HG03103 (cell line): ENCODE results near the gene AK2.
"Not testable (repeated sequence)": the region's sequence is repeated elsewhere in the genome, so short reads cannot be mapped to it uniquely, and the experiment has no call there.

ENCODE experiments used
- ATAC-seq: cut with Tn5 transposase; IDR thresholded peaks from one replicate; pipeline ENCODE4 v1.9.1; 2021; ENCODE audit warnings: low read depth; ENCODE audit not compliant: unreplicated experiment

The AK2 gene

GRCh38 chr1:33036526-33037503 lies at the start of gene AK2:
AK2 (minus strand) TSS chr1:33036883; CDS start chr1:33036828, 55 bp downstream.
- ATAC-seq, result peak; percentile 98

GRCh38 chr1:33086384-33086850 lies 49.7 kb upstream of the AK2 start:
- ATAC-seq, result no peak

GRCh38 chr1:33085332-33085731 lies 48.6 kb upstream of the AK2 start:
- ATAC-seq, result no peak

DNA sequence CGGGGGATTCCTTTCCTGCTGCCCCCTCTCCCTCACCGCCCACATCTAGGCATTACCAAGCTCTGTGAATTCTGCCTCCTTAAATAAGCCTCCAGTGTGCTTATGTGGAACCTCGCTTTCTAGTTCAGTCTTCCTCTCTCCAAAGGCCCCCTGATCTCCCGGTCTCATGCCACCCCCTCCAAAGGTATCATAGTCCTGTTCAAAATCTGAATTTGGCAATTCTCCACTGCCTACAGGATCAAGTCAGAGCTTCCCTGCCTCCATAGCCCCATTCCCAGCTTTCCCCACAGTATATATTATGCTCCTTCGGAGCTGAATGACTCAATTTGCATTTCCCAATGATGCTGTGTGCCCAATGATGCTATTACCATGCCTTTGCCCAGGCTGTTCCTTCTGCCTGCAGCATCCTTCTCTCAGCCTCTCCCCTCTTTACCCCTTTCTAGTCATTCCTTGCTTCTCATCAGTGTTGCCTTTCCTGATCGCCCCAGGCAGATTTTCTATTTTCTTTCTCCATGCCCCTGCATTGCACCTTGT lies 46.0 kb upstream of the AK2 start:
- ATAC-seq, result no peak

- no peak for ATAC-seq
These were observed 45.0 kb upstream of the AK2 start for GRCh38 chr1:33081554-33082305.

- ATAC-seq, result peak; percentile 94
These were observed 44.3 kb upstream of the AK2 start, which contains the start of gene AZIN2 for GRCh38 chr1:33080885-33081553. AZIN2 (plus strand) TSS chr1:33081153; CDS start chr1:33082250, 1,097 bp downstream.

DNA sequence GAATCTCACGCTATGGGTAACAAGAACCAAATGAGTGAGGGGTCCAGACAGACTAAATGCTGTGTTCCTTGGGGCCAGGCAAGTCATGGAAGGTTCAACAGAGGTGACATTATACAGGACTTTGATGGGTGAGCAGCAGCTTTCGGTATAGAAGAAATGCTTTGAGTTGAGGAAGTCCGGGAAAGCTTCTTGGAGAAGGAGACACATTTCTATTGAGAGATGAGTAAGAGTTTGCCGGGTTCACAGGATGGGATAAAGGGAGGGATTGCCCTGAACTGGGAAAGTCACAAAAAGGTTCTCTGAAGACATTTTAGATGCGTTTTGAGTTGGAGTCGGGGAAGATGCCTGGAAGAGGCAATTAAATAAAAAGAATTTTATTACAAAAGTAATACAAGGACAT lies 43.7 kb upstream of the AK2 start:
- no peak for ATAC-seq

- no peak for ATAC-seq
These were observed 41.4 kb upstream of the AK2 start for GRCh38 chr1:33078030-33078591.

GRCh38 chr1:33074193-33074945 lies 37.7 kb upstream of the AK2 start:
- ATAC-seq, result no peak

- ATAC-seq, result no peak
These were observed 36.0 kb upstream of the AK2 start for GRCh38 chr1:33072707-33073106.

DNA sequence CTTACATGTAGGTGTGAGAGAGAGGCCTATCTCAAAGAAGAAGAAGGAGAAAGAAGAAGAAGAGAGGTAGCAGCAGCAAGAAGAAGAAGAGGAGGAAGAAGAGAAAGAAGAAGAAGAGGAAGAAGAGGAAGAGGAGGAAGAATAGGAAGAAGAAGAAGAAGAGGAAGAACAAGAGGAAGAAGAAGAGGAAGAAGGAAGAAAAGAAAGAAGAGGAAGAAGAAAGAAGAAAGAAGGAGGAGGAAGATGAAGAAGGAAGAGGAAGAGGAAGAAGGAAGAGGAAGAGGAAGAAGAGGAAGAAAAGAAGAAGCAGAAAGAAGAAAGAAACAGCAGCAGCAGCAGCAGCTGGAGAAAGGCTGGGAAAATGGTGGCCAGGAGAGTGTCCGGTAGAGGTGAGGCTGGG lies 33.9 kb upstream of the AK2 start:
- ATAC-seq, result no peak

- ATAC-seq, result not testable (repeated sequence)
These were observed 31.4 kb upstream of the AK2 start for GRCh38 chr1:33068108-33068507.

GRCh38 chr1:33066477-33066876 lies 29.8 kb upstream of the AK2 start:
- ATAC-seq, result not testable (repeated sequence)

- no peak for ATAC-seq
These were observed 28.6 kb upstream of the AK2 start for GRCh38 chr1:33065301-33065700.

DNA sequence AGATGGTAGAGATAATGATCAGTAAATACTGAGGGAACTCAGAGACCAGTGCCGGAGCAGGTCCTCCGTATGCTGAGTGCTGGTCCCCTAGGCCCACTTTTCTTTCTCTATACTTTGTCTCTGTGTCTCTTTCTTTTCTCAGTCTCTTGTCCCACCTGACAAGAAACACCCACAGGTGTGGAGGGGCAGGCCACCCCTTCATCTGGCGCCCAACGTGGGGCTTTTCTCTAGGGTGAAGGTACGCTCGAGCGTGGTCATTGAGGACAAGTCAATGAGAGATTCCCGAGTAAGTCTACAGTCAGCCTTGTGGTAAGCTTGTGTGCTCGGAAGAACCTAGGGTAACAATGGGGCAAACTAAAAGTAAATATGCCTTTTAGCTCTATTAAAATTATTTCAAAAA lies 27.6 kb upstream of the AK2 start:
- not testable (repeated sequence) for ATAC-seq

GRCh38 chr1:33061834-33062233 lies 25.2 kb upstream of the AK2 start:
- no peak for ATAC-seq

GRCh38 chr1:33060579-33061083 lies 23.9 kb upstream of the AK2 start:
- no peak for ATAC-seq

- no peak for ATAC-seq
These were observed 20.4 kb upstream of the AK2 start for GRCh38 chr1:33057095-33057494.

DNA sequence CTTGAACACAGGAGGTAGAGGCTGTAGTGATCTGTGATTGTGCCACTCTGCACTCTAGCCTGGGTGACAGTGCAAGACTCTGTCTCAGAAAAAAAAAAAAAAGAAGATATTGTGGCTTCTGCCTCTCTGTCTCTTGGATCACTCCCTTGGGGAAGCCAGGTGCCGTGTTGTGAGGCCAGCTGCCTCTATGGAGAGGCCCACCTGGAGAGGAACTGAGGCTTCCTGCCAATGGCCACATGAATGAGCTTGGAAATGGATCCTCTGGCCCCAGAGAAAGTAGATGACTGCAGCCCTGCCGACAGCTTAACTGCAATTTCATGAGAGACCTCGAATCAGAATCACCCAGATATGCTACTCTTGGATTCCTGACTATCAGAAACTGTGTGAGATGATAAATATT lies 19.7 kb upstream of the AK2 start:
- no peak for ATAC-seq
